Natural killer cell treated with Interleukin-12 subunit alpha and Interleukin-12 subunit beta and Interleukin-15 and Interleukin-18, amount 100 ng/mL, for 72 hours (primary cell): ENCODE measurements around the gene PLSCR5. TPM values are rescaled to one million over a fixed set of nuclear protein-coding genes. Genes with fewer than 3 reads are reported as not detected.

Experiments used
- ATAC-seq, 2 donors: fragments of 150-1000 bp; cut with Tn5 transposase in 1 of 2; sonication (Bioruptor Pico), chemical (Tn5 transposase) in 1 of 2; 2 replicates each; pipeline ENCODE4 v1.10.0; 2021
- DNase-seq: peaks from one replicate; pipeline ENCODE4 v3.0.0; 2022; ENCODE audit warnings: low spot score
- H3K27ac Mint-ChIP-seq, 2 donors: 1 replicate in 1 of 2; 2 replicates in 1 of 2; pipeline ENCODE4 v1.8.0; 2022; ENCODE audit warnings: mixed read lengths in 2 of 2, mild to moderate bottlenecking in 1 of 2, moderate library complexity in 1 of 2
- H3K27me3 Mint-ChIP-seq, 2 donors: 1 replicate in 1 of 2; 2 replicates in 1 of 2; pipeline ENCODE4 v1.8.0; 2022; ENCODE audit warnings: mixed read lengths in 2 of 2
- H3K36me3 Mint-ChIP-seq: one replicate; pipeline ENCODE4 v1.8.0; 2022; ENCODE audit warnings: mixed read lengths
- H3K4me1 Mint-ChIP-seq, 2 donors: 1 replicate in 1 of 2; 2 replicates in 1 of 2; pipeline ENCODE4 v1.8.0; 2022; ENCODE audit warnings: low read depth in 2 of 2, mixed read lengths in 2 of 2, mild to moderate bottlenecking in 1 of 2
- H3K4me3 Mint-ChIP-seq: one replicate; pipeline ENCODE4 v1.8.0; 2022; ENCODE audit warnings: mixed read lengths
- H3K9me3 Mint-ChIP-seq: 2 replicates; pipeline ENCODE4 v1.8.0; 2022; ENCODE audit warnings: mixed read lengths
- total RNA-seq, 2 donors: library from RNA; stranded (reverse); gene quantifications; one replicate each; pipeline ENCODE4 v1.2.3, GENCODE V29; 2022

The PLSCR5 gene
- total RNA-seq, 2 donors from 2014 or later = not detected

DNA sequence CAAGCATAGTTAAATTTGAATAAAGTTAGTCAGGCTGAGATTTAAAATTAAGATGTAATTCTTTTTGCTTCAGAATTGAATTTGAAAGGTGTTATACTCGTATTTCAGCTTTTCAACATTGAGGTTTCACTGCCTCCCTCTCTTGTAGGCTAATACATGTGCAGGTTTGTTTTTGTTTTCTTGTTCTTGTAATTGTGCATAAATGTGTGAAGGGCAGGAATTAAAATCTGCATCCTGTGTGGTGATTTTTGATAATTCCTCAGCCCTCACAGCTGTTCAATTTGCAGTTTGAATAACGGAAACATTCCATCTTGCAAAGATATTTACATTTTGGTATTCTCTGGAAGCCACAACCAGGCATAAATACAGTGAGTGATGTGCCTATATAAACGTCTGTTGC lies 35.8 kb downstream of the PLSCR5 start:
- ATAC-seq (no peak), DNase-seq (no peak)
- no peaks in the 10 kb centered on the region for H3K36me3 Mint-ChIP-seq
- H3K4me3 Mint-ChIP-seq = no peak overlapping the region
- H3K4me1 Mint-ChIP-seq = no peaks in the 10 kb centered on the region
- no peak overlapping the region for H3K27ac Mint-ChIP-seq
- no peaks in the 10 kb centered on the region for H3K27me3 Mint-ChIP-seq
- H3K9me3 Mint-ChIP-seq = no peaks in the 10 kb centered on the region

DNA sequence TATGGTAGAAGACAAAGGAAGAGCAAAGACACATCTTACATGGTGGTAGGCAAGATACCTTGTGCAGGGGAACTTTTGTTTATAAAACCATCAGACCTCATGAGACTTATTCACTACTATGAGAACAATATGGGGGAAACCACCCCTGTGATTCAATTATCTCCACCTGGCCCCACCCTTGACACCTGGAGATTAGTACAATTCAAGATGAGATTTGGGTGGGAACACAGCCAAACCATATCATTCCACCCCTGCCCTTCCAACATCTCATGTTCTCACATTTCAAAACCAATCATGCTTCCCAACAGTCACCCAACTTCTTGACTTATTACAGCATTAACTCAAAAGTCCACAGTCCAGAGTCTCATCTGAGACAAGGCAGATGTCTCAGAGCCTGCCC lies 39.0 kb downstream of the PLSCR5 start:
- ATAC-seq (no peak), DNase-seq (no peak)
- peaks cover 0 to 6% of the 10 kb centered on the region in 2 donors for H3K27me3 Mint-ChIP-seq
- H3K4me1 Mint-ChIP-seq = no peaks in the 10 kb centered on the region
- H3K4me3 Mint-ChIP-seq = no peak overlapping the region
- peaks cover 5% of the 10 kb centered on the region for H3K9me3 Mint-ChIP-seq
- H3K27ac Mint-ChIP-seq = no peak overlapping the region
- H3K36me3 Mint-ChIP-seq = peaks cover 6% of the 10 kb centered on the region

DNA sequence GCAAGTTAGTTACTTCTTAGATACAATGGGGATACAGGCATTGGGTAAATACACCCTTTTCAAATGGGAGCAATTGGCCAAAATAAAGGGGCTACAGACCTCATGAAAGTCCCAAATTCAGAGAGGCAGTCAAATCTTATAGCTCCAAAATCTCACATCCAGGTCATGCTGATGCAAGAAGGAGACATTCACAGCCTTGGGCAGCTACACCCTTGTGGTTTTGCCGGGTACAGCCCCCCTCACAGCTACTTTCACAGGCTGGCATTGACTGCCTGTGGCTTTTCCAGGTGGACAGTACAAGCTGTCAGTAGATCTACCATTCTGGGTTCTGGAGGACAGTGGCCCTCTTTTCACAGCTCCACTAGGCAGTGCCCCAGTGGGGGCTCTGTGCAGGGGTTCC lies 43.3 kb downstream of the PLSCR5 start:
- peaks cover 6% of the 10 kb centered on the region for H3K36me3 Mint-ChIP-seq
- ATAC-seq (no peak), DNase-seq (no peak)
- peaks cover 0 to 6% of the 10 kb centered on the region in 2 donors for H3K27me3 Mint-ChIP-seq
- H3K4me3 Mint-ChIP-seq = no peak overlapping the region
- no peaks in the 10 kb centered on the region for H3K4me1 Mint-ChIP-seq
- no peak overlapping the region for H3K27ac Mint-ChIP-seq
- H3K9me3 Mint-ChIP-seq = peaks cover 5% of the 10 kb centered on the region

- Mint-ChIP-seq H3K9me3 (peaks cover 5% of the 10 kb centered on the region), H3K27ac (no peak overlapping the region), H3K4me1 (no peaks in the 10 kb centered on the region), H3K36me3 (peaks cover 6% of the 10 kb centered on the region), H3K4me3 (no peak overlapping the region), H3K27me3 (peaks cover 0 to 6% of the 10 kb centered on the region in 2 donors)
- ATAC-seq (no peak), DNase-seq (no peak)
Measured at GRCh38 chr3:146561463-146561862, 43.7 kb downstream of the PLSCR5 start.

DNA sequence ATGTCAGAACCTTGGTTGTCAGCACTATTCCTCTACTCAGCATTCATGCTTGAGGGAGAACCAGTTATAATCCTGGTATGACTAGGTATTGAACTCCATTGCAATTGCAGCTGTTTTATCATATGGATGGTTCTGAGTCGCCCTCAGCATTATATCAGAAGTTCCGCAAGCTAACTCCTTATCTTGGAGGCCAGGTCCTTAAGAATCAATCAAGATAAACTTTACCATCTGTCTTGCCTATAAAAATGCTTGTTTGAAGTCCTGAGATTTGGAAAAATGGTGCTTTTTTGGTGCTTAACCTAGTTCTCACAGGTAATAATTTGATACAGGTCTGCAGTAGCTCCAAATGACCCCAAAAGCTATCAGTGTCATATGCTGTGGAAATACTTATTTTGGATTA lies 44.5 kb downstream of the PLSCR5 start:
- Mint-ChIP-seq H3K4me1 (no peaks in the 10 kb centered on the region), H3K36me3 (peaks cover 6% of the 10 kb centered on the region), H3K9me3 (peaks cover 5% of the 10 kb centered on the region), H3K27ac (no peak overlapping the region), H3K4me3 (no peak overlapping the region), H3K27me3 (peaks cover 0 to 6% of the 10 kb centered on the region in 2 donors)
- DNase-seq (no peak), ATAC-seq (no peak)

- DNase-seq (no peak), ATAC-seq (no peak)
- Mint-ChIP-seq H3K27ac (no peak overlapping the region), H3K9me3 (peaks cover 5% of the 10 kb centered on the region), H3K4me1 (peaks cover 1 to 4% of the 10 kb centered on the region in 2 donors), H3K36me3 (peaks cover 6% of the 10 kb centered on the region), H3K4me3 (no peak overlapping the region), H3K27me3 (peaks cover 0 to 6% of the 10 kb centered on the region in 2 donors)
Measured at GRCh38 chr3:146559388-146559787, 45.8 kb downstream of the PLSCR5 start.

DNA sequence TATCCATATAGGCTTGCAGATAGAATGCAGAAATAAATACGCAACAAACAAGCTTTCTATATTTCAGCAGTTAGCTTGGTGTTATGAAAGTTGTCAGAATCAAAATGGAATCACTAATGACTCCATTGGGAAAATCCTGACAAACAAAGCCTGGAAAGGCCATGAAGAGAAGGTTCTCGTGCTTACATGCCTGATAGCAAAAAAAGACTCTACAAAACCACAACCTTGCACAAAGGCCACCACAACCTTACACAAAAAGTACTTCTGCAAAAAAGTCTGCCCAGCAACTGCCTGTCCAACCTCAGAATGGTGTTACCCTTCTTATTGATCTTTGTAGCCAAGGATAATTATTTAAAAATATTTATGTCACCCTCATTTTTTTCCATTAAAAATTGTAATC lies 46.4 kb downstream of the PLSCR5 start:
- H3K4me1 Mint-ChIP-seq = peaks cover 7 to 10% of the 10 kb centered on the region in 2 donors
- peaks cover 0 to 6% of the 10 kb centered on the region in 2 donors for H3K27me3 Mint-ChIP-seq
- DNase-seq (no peak), ATAC-seq (no peak)
- no peak overlapping the region for H3K4me3 Mint-ChIP-seq
- H3K27ac Mint-ChIP-seq = no peak overlapping the region
- peaks cover 6% of the 10 kb centered on the region for H3K36me3 Mint-ChIP-seq
- peaks cover 5% of the 10 kb centered on the region for H3K9me3 Mint-ChIP-seq

DNA sequence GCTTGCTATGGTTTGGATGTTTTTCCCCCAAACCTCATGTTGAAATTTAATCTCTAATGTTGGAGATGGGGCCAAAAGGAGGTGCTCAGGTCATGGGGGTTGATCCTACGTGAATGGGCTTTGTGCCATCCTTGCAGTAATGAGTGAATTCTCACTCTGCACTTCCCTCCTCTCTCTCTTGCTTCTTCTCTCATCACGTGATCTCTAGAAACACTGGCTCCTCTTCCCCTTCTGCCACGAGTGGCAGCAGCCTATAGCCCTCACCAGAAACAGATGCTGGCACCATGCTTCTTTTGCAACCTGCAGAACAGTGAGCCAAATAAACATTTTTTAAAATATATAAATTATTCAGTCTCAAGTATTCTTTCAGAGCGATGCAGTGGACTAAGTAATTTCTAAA lies 47.4 kb downstream of the PLSCR5 start:
- no peak overlapping the region for H3K4me3 Mint-ChIP-seq
- no peak overlapping the region for H3K27ac Mint-ChIP-seq
- ATAC-seq = no peak
- no peak for DNase-seq
- peaks cover 2% of the 10 kb centered on the region for H3K9me3 Mint-ChIP-seq
- H3K36me3 Mint-ChIP-seq = peaks cover 2% of the 10 kb centered on the region
- H3K4me1 Mint-ChIP-seq = peaks cover 12 to 21% of the 10 kb centered on the region in 2 donors
- H3K27me3 Mint-ChIP-seq = peaks cover 0 to 1% of the 10 kb centered on the region in 2 donors

GRCh38 chr3:146555311-146555710 lies 49.8 kb downstream of the PLSCR5 start:
- Mint-ChIP-seq H3K9me3 (no peaks in the 10 kb centered on the region), H3K4me3 (no peak overlapping the region), H3K36me3 (no peaks in the 10 kb centered on the region), H3K27ac (no peak overlapping the region), H3K4me1 (peaks cover 22 to 36% of the 10 kb centered on the region in 2 donors), H3K27me3 (no peaks in the 10 kb centered on the region)
- DNase-seq (no peak), ATAC-seq (no peak)

DNA sequence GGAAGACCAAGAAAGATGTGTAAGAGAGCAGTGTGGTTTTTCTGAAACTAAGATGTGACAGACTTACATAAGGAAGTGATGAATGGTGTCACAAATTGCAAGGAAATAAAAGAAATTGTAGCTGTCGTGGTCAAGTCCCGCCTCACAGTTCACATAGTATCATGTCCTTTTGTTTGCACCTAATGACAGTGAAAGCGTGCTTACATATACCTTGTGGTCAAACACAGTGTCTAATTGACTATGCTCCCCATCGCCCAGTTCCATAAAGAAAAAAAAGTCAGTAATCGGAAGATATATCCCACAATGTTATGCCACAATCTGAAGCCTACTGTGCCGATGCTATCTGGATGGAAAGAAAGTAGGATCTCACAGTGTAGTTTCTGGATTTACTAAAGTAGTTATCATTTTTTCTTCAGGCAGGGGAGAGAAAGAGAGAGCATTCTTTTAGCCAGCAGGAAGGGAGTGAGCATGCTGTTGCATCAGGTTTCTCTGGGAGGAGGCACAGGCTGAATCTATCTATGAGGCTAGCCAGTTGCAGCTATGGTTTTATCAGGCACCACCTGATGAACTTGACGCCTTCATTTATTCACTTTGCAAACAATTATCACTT lies 50.9 kb downstream of the PLSCR5 start:
- H3K4me3 Mint-ChIP-seq = peak overlapping the region; percentile 77
- peak overlapping the region in 1 of 2 donors; percentile 42 for H3K27ac Mint-ChIP-seq
- no peaks in the 10 kb centered on the region for H3K27me3 Mint-ChIP-seq
- DNase-seq = no peak
- no peaks in the 10 kb centered on the region for H3K36me3 Mint-ChIP-seq
- H3K4me1 Mint-ChIP-seq = peaks cover 26 to 40% of the 10 kb centered on the region in 2 donors
- ATAC-seq = peak; percentile 68 to 72
- no peaks in the 10 kb centered on the region for H3K9me3 Mint-ChIP-seq

GRCh38 chr3:146550743-146551510 lies 54.2 kb downstream of the PLSCR5 start:
- Mint-ChIP-seq H3K4me1 (peaks cover 37 to 55% of the 10 kb centered on the region in 2 donors), H3K4me3 (peak overlapping the region; percentile 51), H3K27me3 (no peaks in the 10 kb centered on the region), H3K36me3 (no peaks in the 10 kb centered on the region), H3K27ac (peak overlapping the region; percentile 50 to 82), H3K9me3 (no peaks in the 10 kb centered on the region)
- ATAC-seq (peak; percentile 78 to 80), DNase-seq (no peak)

DNA sequence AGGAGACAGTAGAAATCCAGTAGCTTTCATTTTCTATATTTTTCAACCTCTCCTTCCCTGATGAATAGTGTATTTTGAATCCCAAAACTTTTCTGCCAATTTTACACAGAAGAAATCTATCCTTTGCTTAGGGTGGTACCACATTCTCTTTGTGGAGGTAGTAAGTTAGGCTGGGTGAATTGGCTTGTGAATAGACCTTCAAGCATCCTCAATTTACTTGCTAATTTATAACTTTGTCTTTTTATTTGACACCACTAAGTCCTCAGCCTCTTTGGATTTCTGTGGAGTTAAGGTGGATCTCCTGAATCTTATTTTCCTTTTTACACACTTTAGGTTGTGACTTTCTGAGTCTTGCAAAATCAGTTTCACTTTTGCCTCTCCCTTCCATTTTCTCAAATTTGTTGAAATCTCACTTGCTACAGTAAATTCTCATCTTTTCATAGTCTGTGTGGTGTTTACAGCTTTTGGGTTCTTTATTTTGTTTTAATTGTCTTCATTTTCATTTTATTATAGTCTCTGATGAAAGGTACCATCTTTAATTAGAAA lies 55.0 kb downstream of the PLSCR5 start:
- Mint-ChIP-seq H3K36me3 (no peaks in the 10 kb centered on the region), H3K4me1 (peaks cover 38 to 61% of the 10 kb centered on the region in 2 donors), H3K9me3 (no peaks in the 10 kb centered on the region), H3K27me3 (no peaks in the 10 kb centered on the region), H3K27ac (peak overlapping the region; percentile 50 to 82), H3K4me3 (peak overlapping the region; percentile 51)
- DNase-seq (no peak), ATAC-seq (no peak)

DNA sequence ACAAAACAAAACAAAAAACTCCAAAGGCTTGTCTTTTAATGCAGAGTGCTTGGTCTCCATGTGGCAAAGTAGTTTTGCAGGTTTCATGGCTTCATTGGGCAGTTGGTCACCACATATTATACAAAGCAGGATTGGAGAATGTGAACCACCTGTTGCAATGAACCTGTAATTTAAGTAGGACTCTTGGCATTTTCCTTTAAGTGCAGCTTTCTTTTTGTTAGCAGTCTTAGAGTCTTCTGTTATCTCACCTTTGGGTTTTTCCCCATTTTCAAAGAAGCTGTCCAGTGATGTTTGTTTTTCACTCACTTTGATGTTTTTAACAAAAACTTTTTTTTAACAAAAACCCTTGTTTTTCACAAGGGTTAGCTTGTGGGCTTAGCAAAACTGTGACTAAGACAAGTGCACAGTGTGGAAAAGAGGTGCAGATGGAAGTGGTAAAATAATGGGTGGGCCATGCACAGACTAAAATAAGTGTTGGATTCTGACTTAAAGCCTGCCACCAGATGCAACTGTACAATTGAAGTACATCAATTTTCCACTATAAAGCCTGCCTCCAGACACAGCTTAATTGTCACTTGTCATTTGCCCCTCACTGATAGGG lies 57.8 kb downstream of the PLSCR5 start:
- no peak for ATAC-seq
- Mint-ChIP-seq H3K36me3 (peaks cover 6% of the 10 kb centered on the region), H3K9me3 (no peaks in the 10 kb centered on the region), H3K4me1 (peaks cover 36 to 51% of the 10 kb centered on the region in 2 donors), H3K27ac (peak overlapping the region in 1 of 2 donors; percentile 74), H3K27me3 (no peaks in the 10 kb centered on the region), H3K4me3 (no peak overlapping the region)
- DNase-seq = no peak
